GM06990 (cell line): ENCODE results near the gene GCSH.

ENCODE experiments used
- DNase-seq: peaks from one replicate; pipeline ENCODE4 v3.0.0-alpha.2; 2011; ENCODE audit not compliant: insufficient read length; ENCODE audit errors: extremely low read depth
- H3K27me3 ChIP-seq: replicated peaks from 2 replicates; pipeline ENCODE4 v1.6.0; 2011; ENCODE audit warnings: low read length; ENCODE audit not compliant: control insufficient read depth, insufficient read depth
- H3K36me3 ChIP-seq: 2 replicates; pipeline ENCODE4 v1.5.1; 2011; ENCODE audit warnings: low read length; ENCODE audit not compliant: control insufficient read depth, insufficient read depth
- H3K4me3 ChIP-seq: replicated peaks from 2 replicates; pipeline ENCODE4 v1.5.1; 2011; ENCODE audit warnings: low read depth, mild to moderate bottlenecking, control low read depth, low read length
- CTCF ChIP-seq: IDR thresholded peaks from 2 replicates; pipeline ENCODE4 v1.5.1; 2011; ENCODE audit warnings: low read length, control low read depth, mild to moderate bottlenecking, inconsistent platforms; ENCODE audit not compliant: insufficient read depth, poor library complexity, severe bottlenecking

The GCSH gene

GRCh38 chr16:81137754-81138153, 41.6 kb upstream of the GCSH start:
- TF ChIP-seq CTCF = no peak
- DNase-seq = no peak
- Histone ChIP-seq H3K27me3 (no peaks in the 10 kb centered on the region), H3K36me3 (no peaks in the 10 kb centered on the region), H3K4me3 (no peak overlapping the region)

GRCh38 chr16:81136390-81137335, 40.5 kb upstream of the GCSH start:
- no peaks in the 10 kb centered on the region for H3K36me3 ChIP-seq
- no peak for DNase-seq
- no peak for TF ChIP-seq CTCF
- H3K27me3 ChIP-seq = no peaks in the 10 kb centered on the region
- no peak overlapping the region for H3K4me3 ChIP-seq

GRCh38 chr16:81130126-81130525, 33.9 kb upstream of the GCSH start:
- H3K27me3 ChIP-seq = no peaks in the 10 kb centered on the region; the same call in none of the 2 replicates
- no peak for TF ChIP-seq CTCF

GRCh38 chr16:81128726-81129524, 32.7 kb upstream of the GCSH start:
- no peaks in the 10 kb centered on the region for H3K36me3 ChIP-seq
- H3K4me3 ChIP-seq = no peak overlapping the region
- no peak for TF ChIP-seq CTCF
- no peaks in the 10 kb centered on the region; the same call in none of the 2 replicates for H3K27me3 ChIP-seq
- no peak for DNase-seq

More at GRCh38 chr16:81130126-81130525, 33.9 kb upstream of the GCSH start:
- DNase-seq = no peak
- Histone ChIP-seq H3K36me3 (no peaks in the 10 kb centered on the region), H3K4me3 (no peak overlapping the region)

GRCh38 chr16:81127051-81127450, 30.9 kb upstream of the GCSH start:
- DNase-seq = no peak
- no peak for TF ChIP-seq CTCF
- no peaks in the 10 kb centered on the region for H3K36me3 ChIP-seq

More at GRCh38 chr16:81127051-81127450, 30.9 kb upstream of the GCSH start:
- H3K4me3 ChIP-seq = no peak overlapping the region
- no peaks in the 10 kb centered on the region; the same call in none of the 2 replicates for H3K27me3 ChIP-seq
